GM23338 (cell line): Measurements from ENCODE around the gene MRTFA. TPM values are rescaled to one million over a fixed set of nuclear protein-coding genes. Genes with fewer than 3 reads are reported as not detected.
A peak's percentile ranks its signal among the peaks of the same experiment; 100 is the strongest.

ENCODE experiments used
- ATAC-seq: fragments of 200-7000 bp; cut with Tn5 transposase; 3 replicates; pipeline ENCODE4 v1.9.1; 2020
- DNase-seq: peaks from one replicate; pipeline ENCODE4 v3.0.0-alpha.2; 2015; ENCODE audit warnings: low spot score
- H2AFZ ChIP-seq: fragments of 200-600 bp; sonication (generic); 2 replicates; pipeline ENCODE4 v1.8.0; 2016; ENCODE audit warnings: antibody characterized with exemption, mild to moderate bottlenecking, moderate library complexity
- H3F3A ChIP-seq: fragments of 200-600 bp; sonication (generic); replicated peaks from 2 replicates; pipeline ENCODE4 v1.8.0; 2017; ENCODE audit warnings: antibody characterized with exemption, mixed run types, low read depth
- H3K27ac ChIP-seq: fragments of 200-600 bp; sonication (generic); 2 replicates; pipeline ENCODE4 v1.6.1; 2016; ENCODE audit warnings: low read depth
- H3K27me3 ChIP-seq: fragments of 200-600 bp; sonication (generic); 2 replicates; pipeline ENCODE4 v1.8.0; 2016; ENCODE audit warnings: mild to moderate bottlenecking, mixed run types, moderate library complexity; ENCODE audit not compliant: insufficient read depth
- H3K36me3 ChIP-seq: fragments of 200-600 bp; sonication (generic); 2 replicates; pipeline ENCODE4 v1.8.0; 2016; ENCODE audit warnings: mild to moderate bottlenecking; ENCODE audit not compliant: insufficient read depth
- H3K4me1 ChIP-seq: fragments of 200-600 bp; sonication (generic); 2 replicates; pipeline ENCODE4 v1.8.0; 2016; ENCODE audit warnings: mild to moderate bottlenecking, moderate library complexity; ENCODE audit not compliant: insufficient read depth
- H3K4me2 ChIP-seq: fragments of 200-600 bp; sonication (generic); 2 replicates; pipeline ENCODE4 v1.7.1; 2017; ENCODE audit warnings: mixed run types
- H3K4me3 ChIP-seq: fragments of 200-600 bp; sonication (generic); 2 replicates; pipeline ENCODE4 v1.6.1; 2016; ENCODE audit warnings: mixed run types
- H3K79me2 ChIP-seq: fragments of 200-600 bp; sonication (generic); replicated peaks from 2 replicates; pipeline ENCODE4 v1.8.0; 2017; ENCODE audit warnings: mild to moderate bottlenecking; ENCODE audit not compliant: insufficient read depth
- H3K9me2 ChIP-seq: fragments of 200-600 bp; sonication (generic); 2 replicates; pipeline ENCODE4 v1.8.0; 2017; ENCODE audit not compliant: insufficient read depth
- H4K20me1 ChIP-seq: fragments of 200-600 bp; sonication (generic); replicated peaks from 2 replicates; pipeline ENCODE4 v1.8.0; 2017; ENCODE audit warnings: mild to moderate bottlenecking; ENCODE audit not compliant: insufficient read depth
- H3K27ac Mint-ChIP-seq: 2 replicates; pipeline ENCODE4 v1.8.0; 2020; ENCODE audit warnings: inconsistent platforms, mild to moderate bottlenecking, moderate library complexity, mixed read lengths
- H3K27me3 Mint-ChIP-seq: 3 replicates; pipeline ENCODE4 v1.8.0; 2022; ENCODE audit warnings: low read depth, mild to moderate bottlenecking, moderate library complexity, mixed read lengths, inconsistent platforms; ENCODE audit not compliant: insufficient read depth, poor library complexity
- H3K36me3 Mint-ChIP-seq: 3 replicates; pipeline ENCODE4 v1.8.0; 2021; ENCODE audit warnings: low read depth, mild to moderate bottlenecking, inconsistent platforms, moderate library complexity, mixed read lengths
- H3K4me1 Mint-ChIP-seq: 3 replicates; pipeline ENCODE4 v1.8.0; 2020; ENCODE audit warnings: mild to moderate bottlenecking, inconsistent platforms, mixed read lengths
- H3K4me3 Mint-ChIP-seq: 3 replicates; pipeline ENCODE4 v1.8.0; 2021; ENCODE audit warnings: moderate library complexity, mild to moderate bottlenecking, inconsistent platforms, mixed read lengths
- H3K9me3 Mint-ChIP-seq: 3 replicates; pipeline ENCODE4 v1.8.0; 2020; ENCODE audit warnings: moderate library complexity, mild to moderate bottlenecking, inconsistent platforms, mixed read lengths
- CREB1 ChIP-seq: fragments of 250-450 bp; sonication (Bioruptor Pico); IDR thresholded peaks from 2 replicates; pipeline ENCODE4 v1.5.0; 2020; ENCODE audit warnings: low read depth, mild to moderate bottlenecking, moderate library complexity
- EZH2 ChIP-seq: fragments of 200-600 bp; sonication (generic); IDR thresholded peaks from one replicate; pipeline ENCODE4 v1.8.0; 2017; ENCODE audit warnings: antibody characterized with exemption, mild to moderate bottlenecking, low read depth; ENCODE audit not compliant: unreplicated experiment
- EZH2phosphoT487 ChIP-seq: fragments of 200-600 bp; sonication (generic); IDR thresholded peaks from one replicate; pipeline ENCODE4 v1.8.1; 2018; ENCODE audit warnings: antibody characterized with exemption; ENCODE audit not compliant: unreplicated experiment
- JUNB ChIP-seq: IDR thresholded peaks from one replicate; pipeline ENCODE4 v1.6.1; 2016; ENCODE audit warnings: antibody characterized with exemption; ENCODE audit not compliant: unreplicated experiment
- NANOG ChIP-seq: IDR thresholded peaks from 2 replicates; pipeline ENCODE4 v1.6.1; 2016; ENCODE audit warnings: antibody characterized with exemption, borderline replicate concordance
- POLR2AphosphoS5 ChIP-seq: IDR thresholded peaks from 2 replicates; pipeline ENCODE4 v1.6.1; 2016; ENCODE audit warnings: antibody characterized with exemption, low read depth
- STAT1 ChIP-seq: IDR thresholded peaks from one replicate; pipeline ENCODE4 v1.6.1; 2016; ENCODE audit warnings: antibody characterized with exemption; ENCODE audit not compliant: unreplicated experiment
- ZNF114 ChIP-seq: fragments of 250-450 bp; sonication (Bioruptor Pico); IDR thresholded peaks from 2 replicates; pipeline ENCODE4 v1.5.0; 2020; ENCODE audit warnings: mild to moderate bottlenecking, moderate library complexity
- ZNF331 ChIP-seq: fragments of 250-450 bp; sonication (Bioruptor Pico); IDR thresholded peaks from 2 replicates; pipeline ENCODE4 v1.5.0; 2020; ENCODE audit warnings: low read depth, mild to moderate bottlenecking, moderate library complexity
- polyA plus RNA-seq: library from polyadenylated mRNA; unstranded; fragments of >200 nt; fragmentation: Nextera tagmentation; extraction: Ambion mirVana; gene quantifications from 2 replicates; pipeline ENCODE4 v1.2.1, GENCODE V29; 2016
- total RNA-seq: library from RNA; depleted of rRNA; stranded (reverse); fragments of >200 nt; shearing (Covaris generic); gene quantifications from 2 replicates; pipeline ENCODE4 v1.2.3, GENCODE V29; 2014
- TF ChIP-seq, protein P1 (sequence below), 2 experiments: fragments of 200-600 bp in 1 of 2; sonication (generic) in 1 of 2; conservative IDR thresholded peaks; 2 replicates each; pipeline versions ENCODE4 v1.5.1 to v1.6.1; 2016 to 2017; ENCODE audit warnings: antibody characterized with exemption in 2 of 2, low read depth in 2 of 2, mild to moderate bottlenecking in 2 of 2, moderate library complexity in 1 of 2
- TF ChIP-seq, protein P2 (sequence below): fragments of 250-450 bp; sonication (Bioruptor Pico); IDR thresholded peaks from 2 replicates; pipeline ENCODE4 v1.5.0; 2020; ENCODE audit warnings: mild to moderate bottlenecking, moderate library complexity
- TF ChIP-seq, protein P3 (sequence below): IDR thresholded peaks from 2 replicates; pipeline ENCODE4 v1.6.1; 2016; ENCODE audit warnings: antibody characterized with exemption
- TF ChIP-seq, protein P4 (sequence below): IDR thresholded peaks from one replicate; pipeline ENCODE4 v1.6.1; 2018; ENCODE audit warnings: antibody characterized with exemption; ENCODE audit not compliant: unreplicated experiment

Gene MRTFA
- total and polyA plus RNA-seq, 2 experiments from 2014 or later: 18.1 to 92.4 TPM

DNA sequence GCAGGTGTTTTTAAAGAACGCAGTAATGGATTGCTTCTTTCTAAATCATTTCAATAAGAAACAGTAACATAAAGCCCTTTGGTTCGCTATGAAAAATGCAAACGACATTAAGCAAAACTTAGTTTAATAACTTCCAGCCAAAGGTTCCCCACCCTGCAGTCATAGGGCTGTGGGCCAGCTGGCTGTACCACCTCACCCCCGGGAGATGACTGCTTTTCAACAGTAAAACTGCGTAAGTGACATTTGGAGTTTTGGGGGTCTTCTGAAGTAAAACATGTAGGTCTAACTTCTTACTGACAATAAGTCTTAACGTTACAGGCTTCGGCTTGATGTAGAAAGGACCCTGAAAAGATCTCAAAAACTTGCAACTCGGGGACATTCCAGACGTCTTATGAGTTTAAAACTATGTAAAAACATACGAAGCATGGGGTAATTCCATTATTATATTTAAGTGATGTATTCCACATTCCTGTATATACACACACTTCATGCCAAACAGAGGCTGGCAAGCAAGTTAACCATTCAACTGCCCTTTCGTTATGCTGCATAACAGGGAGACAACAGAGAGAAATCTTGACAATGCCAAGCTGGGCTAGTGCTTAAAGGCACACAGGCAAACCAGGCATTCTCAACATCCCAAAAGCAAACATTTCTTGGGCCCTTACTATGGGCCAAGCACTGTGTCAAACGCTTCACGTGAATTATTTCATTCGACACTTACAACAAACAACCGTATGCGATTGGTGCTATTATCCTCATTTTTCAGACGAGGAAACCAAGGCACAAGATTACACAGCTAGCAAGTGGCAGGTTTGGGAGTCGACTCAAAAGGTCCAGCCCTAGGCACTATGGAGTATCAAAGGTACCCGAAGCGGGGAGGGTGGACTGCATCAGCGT lies 1.2 kb downstream of the MRTFA start:
- H3K4me1 ChIP-seq: peaks cover 8% of the 10 kb centered on the region; the same call in 1 of the 2 replicates
- peaks cover 16% of the 10 kb centered on the region for H3K4me1 Mint-ChIP-seq
- peaks cover 56% of the 10 kb centered on the region for H3K79me2 ChIP-seq
- H2AFZ ChIP-seq: no peak overlapping the region
- H3K36me3 Mint-ChIP-seq: no peaks in the 10 kb centered on the region
- peaks cover 12% of the 10 kb centered on the region for H3K27me3 Mint-ChIP-seq
- no peak overlapping the region for H3K27ac Mint-ChIP-seq
- peaks cover 3% of the 10 kb centered on the region; the same call in 1 of the 2 replicates for H3K27me3 ChIP-seq
- ATAC-seq (no peak), DNase-seq (peak; percentile 17)
- no peaks in the 10 kb centered on the region for H3K9me2 ChIP-seq
- H3F3A ChIP-seq: no peaks in the 10 kb centered on the region
- H3K27ac ChIP-seq: no peak overlapping the region
- TF ChIP-seq, protein P1, sequence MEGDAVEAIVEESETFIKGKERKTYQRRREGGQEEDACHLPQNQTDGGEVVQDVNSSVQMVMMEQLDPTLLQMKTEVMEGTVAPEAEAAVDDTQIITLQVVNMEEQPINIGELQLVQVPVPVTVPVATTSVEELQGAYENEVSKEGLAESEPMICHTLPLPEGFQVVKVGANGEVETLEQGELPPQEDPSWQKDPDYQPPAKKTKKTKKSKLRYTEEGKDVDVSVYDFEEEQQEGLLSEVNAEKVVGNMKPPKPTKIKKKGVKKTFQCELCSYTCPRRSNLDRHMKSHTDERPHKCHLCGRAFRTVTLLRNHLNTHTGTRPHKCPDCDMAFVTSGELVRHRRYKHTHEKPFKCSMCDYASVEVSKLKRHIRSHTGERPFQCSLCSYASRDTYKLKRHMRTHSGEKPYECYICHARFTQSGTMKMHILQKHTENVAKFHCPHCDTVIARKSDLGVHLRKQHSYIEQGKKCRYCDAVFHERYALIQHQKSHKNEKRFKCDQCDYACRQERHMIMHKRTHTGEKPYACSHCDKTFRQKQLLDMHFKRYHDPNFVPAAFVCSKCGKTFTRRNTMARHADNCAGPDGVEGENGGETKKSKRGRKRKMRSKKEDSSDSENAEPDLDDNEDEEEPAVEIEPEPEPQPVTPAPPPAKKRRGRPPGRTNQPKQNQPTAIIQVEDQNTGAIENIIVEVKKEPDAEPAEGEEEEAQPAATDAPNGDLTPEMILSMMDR (conservative IDR thresholded peaks at IDR 0.05; ENCODE audit: low read depth in 2 of 2): no peak
- TF ChIP-seq POLR2AphosphoS5 (no peak), ZNF114 (CRISPR knock-in tag) (no peak), EZH2 (no peak), EZH2phosphoT487 (no peak), JUNB (no peak), NANOG (no peak), ZNF331 (CRISPR knock-in tag) (no peak), CREB1 (CRISPR knock-in tag) (no peak), STAT1 (no peak)
- TF ChIP-seq, protein P2, sequence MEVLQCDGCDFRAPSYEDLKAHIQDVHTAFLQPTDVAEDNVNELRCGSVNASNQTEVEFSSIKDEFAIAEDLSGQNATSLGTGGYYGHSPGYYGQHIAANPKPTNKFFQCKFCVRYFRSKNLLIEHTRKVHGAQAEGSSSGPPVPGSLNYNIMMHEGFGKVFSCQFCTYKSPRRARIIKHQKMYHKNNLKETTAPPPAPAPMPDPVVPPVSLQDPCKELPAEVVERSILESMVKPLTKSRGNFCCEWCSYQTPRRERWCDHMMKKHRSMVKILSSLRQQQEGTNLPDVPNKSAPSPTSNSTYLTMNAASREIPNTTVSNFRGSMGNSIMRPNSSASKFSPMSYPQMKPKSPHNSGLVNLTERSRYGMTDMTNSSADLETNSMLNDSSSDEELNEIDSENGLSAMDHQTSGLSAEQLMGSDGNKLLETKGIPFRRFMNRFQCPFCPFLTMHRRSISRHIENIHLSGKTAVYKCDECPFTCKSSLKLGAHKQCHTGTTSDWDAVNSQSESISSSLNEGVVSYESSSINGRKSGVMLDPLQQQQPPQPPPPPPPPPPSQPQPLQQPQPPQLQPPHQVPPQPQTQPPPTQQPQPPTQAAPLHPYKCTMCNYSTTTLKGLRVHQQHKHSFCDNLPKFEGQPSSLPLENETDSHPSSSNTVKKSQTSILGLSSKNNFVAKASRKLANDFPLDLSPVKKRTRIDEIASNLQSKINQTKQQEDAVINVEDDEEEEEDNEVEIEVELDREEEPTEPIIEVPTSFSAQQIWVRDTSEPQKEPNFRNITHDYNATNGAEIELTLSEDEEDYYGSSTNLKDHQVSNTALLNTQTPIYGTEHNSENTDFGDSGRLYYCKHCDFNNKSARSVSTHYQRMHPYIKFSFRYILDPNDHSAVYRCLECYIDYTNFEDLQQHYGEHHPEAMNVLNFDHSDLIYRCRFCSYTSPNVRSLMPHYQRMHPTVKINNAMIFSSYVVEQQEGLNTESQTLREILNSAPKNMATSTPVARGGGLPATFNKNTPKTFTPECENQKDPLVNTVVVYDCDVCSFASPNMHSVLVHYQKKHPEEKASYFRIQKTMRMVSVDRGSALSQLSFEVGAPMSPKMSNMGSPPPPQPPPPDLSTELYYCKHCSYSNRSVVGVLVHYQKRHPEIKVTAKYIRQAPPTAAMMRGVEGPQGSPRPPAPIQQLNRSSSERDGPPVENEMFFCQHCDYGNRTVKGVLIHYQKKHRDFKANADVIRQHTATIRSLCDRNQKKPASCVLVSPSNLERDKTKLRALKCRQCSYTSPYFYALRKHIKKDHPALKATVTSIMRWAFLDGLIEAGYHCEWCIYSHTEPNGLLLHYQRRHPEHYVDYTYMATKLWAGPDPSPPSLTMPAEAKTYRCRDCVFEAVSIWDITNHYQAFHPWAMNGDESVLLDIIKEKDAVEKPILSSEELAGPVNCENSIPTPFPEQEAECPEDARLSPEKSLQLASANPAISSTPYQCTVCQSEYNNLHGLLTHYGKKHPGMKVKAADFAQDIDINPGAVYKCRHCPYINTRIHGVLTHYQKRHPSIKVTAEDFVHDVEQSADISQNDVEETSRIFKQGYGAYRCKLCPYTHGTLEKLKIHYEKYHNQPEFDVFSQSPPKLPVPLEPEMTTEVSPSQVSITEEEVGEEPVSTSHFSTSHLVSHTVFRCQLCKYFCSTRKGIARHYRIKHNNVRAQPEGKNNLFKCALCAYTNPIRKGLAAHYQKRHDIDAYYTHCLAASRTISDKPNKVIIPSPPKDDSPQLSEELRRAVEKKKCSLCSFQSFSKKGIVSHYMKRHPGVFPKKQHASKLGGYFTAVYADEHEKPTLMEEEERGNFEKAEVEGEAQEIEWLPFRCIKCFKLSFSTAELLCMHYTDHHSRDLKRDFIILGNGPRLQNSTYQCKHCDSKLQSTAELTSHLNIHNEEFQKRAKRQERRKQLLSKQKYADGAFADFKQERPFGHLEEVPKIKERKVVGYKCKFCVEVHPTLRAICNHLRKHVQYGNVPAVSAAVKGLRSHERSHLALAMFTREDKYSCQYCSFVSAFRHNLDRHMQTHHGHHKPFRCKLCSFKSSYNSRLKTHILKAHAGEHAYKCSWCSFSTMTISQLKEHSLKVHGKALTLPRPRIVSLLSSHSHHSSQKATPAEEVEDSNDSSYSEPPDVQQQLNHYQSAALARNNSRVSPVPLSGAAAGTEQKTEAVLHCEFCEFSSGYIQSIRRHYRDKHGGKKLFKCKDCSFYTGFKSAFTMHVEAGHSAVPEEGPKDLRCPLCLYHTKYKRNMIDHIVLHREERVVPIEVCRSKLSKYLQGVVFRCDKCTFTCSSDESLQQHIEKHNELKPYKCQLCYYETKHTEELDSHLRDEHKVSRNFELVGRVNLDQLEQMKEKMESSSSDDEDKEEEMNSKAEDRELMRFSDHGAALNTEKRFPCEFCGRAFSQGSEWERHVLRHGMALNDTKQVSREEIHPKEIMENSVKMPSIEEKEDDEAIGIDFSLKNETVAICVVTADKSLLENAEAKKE (CRISPR knock-in tag): no peak
- TF ChIP-seq, protein P3, sequence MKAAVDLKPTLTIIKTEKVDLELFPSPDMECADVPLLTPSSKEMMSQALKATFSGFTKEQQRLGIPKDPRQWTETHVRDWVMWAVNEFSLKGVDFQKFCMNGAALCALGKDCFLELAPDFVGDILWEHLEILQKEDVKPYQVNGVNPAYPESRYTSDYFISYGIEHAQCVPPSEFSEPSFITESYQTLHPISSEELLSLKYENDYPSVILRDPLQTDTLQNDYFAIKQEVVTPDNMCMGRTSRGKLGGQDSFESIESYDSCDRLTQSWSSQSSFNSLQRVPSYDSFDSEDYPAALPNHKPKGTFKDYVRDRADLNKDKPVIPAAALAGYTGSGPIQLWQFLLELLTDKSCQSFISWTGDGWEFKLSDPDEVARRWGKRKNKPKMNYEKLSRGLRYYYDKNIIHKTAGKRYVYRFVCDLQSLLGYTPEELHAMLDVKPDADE: no peak
- TF ChIP-seq, protein P4, sequence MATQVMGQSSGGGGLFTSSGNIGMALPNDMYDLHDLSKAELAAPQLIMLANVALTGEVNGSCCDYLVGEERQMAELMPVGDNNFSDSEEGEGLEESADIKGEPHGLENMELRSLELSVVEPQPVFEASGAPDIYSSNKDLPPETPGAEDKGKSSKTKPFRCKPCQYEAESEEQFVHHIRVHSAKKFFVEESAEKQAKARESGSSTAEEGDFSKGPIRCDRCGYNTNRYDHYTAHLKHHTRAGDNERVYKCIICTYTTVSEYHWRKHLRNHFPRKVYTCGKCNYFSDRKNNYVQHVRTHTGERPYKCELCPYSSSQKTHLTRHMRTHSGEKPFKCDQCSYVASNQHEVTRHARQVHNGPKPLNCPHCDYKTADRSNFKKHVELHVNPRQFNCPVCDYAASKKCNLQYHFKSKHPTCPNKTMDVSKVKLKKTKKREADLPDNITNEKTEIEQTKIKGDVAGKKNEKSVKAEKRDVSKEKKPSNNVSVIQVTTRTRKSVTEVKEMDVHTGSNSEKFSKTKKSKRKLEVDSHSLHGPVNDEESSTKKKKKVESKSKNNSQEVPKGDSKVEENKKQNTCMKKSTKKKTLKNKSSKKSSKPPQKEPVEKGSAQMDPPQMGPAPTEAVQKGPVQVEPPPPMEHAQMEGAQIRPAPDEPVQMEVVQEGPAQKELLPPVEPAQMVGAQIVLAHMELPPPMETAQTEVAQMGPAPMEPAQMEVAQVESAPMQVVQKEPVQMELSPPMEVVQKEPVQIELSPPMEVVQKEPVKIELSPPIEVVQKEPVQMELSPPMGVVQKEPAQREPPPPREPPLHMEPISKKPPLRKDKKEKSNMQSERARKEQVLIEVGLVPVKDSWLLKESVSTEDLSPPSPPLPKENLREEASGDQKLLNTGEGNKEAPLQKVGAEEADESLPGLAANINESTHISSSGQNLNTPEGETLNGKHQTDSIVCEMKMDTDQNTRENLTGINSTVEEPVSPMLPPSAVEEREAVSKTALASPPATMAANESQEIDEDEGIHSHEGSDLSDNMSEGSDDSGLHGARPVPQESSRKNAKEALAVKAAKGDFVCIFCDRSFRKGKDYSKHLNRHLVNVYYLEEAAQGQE: no peak
- H3K4me2 ChIP-seq: peak overlapping the region; percentile 92
- peak overlapping the region; percentile 92 for H3K4me3 Mint-ChIP-seq
- H3K4me3 ChIP-seq: peak overlapping the region; percentile 90
- peaks cover 25% of the 10 kb centered on the region for H4K20me1 ChIP-seq
- H3K9me3 Mint-ChIP-seq: no peaks in the 10 kb centered on the region
- no peaks in the 10 kb centered on the region for H3K36me3 ChIP-seq
